ENCODE data around the gene SLC7A8. TPM values are rescaled to one million over a fixed set of nuclear protein-coding genes. Genes with fewer than 3 reads are reported as not detected.

The SLC7A8 gene
- total RNA-seq, 1 donor from 2014 or later = 62.3 TPM

DNA sequence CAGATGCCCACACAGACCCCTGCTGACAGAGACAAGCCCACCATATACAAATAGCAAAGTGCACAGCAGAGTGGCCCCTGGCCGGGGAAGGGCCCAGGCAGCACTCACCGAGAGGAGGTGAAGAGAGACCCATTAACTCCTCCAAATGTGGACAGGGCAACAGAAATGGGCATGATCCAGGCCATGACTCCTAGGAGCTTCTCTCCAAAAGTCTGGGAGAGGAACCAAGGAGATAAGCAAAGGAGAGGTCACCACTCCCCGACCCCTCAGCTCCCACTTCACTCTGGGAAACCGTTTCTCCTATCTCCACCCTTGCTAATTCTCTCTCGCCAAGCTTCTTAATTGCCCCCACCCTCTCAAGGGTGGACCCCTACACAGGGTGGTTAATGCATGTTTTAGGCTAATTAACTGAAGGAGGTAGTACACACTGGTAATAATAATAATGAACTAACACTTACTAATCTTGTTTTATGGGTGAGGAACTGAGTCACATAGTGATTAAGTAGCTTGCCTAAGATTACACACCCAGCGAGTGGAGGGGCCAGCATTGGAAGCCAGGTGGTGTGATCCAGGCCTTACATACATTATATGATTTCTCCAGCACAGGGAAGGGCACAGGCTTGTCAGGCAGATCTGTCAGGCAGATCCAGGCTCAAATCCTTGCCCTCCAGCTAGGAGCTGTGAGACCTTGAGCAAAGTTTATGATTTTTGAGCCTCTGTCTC, 45.5 kb downstream of the SLC7A8 start:
- Mint-ChIP-seq H3K27me3 (ENCODE audit: low read depth) (no peaks in the 10 kb centered on the region), H3K36me3 (peaks cover 24% of the 10 kb centered on the region), H3K27ac (no peak overlapping the region), H3K9me3 (no peaks in the 10 kb centered on the region), H3K4me1 (peaks cover 8% of the 10 kb centered on the region), H3K4me3 (no peak overlapping the region)
- TF ChIP-seq CTCF (IDR thresholded peaks at IDR 0.05; ENCODE audit: unreplicated experiment) = no peak
- DNase-seq (ENCODE audit: low spot score in 2 of 2, unreplicated experiment in 2 of 2) = no peak

DNA sequence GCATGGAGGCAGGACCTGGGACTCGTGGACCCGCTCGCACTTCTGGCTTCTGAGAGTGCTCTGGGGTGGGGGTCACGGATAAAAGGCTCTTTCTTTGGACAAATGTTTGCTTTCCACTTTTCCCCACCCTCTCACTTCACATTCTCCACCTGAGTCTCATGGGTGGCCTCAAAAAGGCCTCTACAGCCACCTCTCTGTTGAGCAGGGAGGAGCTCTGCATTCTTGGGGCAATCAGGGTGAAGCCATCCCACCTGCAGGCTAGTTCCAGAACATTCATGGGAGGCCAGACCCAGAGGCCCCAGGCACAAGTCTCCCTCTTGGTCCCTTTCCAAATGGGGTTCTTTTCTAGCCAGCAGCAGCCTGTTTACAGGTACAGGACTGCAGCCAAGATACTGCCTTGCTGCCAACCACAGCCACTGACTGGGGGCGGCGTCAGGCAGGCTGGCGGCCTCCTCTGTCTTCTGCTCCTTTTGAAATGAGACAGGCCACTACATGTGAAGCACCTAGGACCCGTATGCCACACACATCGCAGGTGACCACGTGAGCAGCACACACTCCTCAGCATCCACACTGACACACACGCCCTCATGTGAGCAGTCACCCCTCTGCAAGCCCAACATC, 46.2 kb downstream of the SLC7A8 start:
- DNase-seq (ENCODE audit: low spot score in 2 of 2, unreplicated experiment in 2 of 2) = no peak
- Mint-ChIP-seq H3K4me3 (no peak overlapping the region), H3K4me1 (peaks cover 7% of the 10 kb centered on the region), H3K9me3 (no peaks in the 10 kb centered on the region), H3K36me3 (peaks cover 24% of the 10 kb centered on the region), H3K27ac (no peak overlapping the region), H3K27me3 (ENCODE audit: low read depth) (no peaks in the 10 kb centered on the region)
- no peak for TF ChIP-seq CTCF (IDR thresholded peaks at IDR 0.05; ENCODE audit: unreplicated experiment)

- no peak overlapping the region for H3K4me3 Mint-ChIP-seq
- no peak overlapping the region for H3K27ac Mint-ChIP-seq
- no peaks in the 10 kb centered on the region for H3K27me3 Mint-ChIP-seq (ENCODE audit: low read depth)
- peaks cover 26% of the 10 kb centered on the region for H3K36me3 Mint-ChIP-seq
- no peaks in the 10 kb centered on the region for H3K9me3 Mint-ChIP-seq
- TF ChIP-seq CTCF (IDR thresholded peaks at IDR 0.05; ENCODE audit: unreplicated experiment) = no peak
- no peak for DNase-seq (ENCODE audit: low spot score in 2 of 2, unreplicated experiment in 2 of 2)
- H3K4me1 Mint-ChIP-seq = peaks cover under 1% of the 10 kb centered on the region
Measured at GRCh38 chr14:23136566-23137133, 46.8 kb downstream of the SLC7A8 start.

GRCh38 chr14:23132970-23133369, 50.5 kb downstream of the SLC7A8 start:
- H3K36me3 Mint-ChIP-seq = peaks cover 29% of the 10 kb centered on the region
- no peak for TF ChIP-seq CTCF (IDR thresholded peaks at IDR 0.05; ENCODE audit: unreplicated experiment)

GRCh38 chr14:23131482-23131881, 52.0 kb downstream of the SLC7A8 start:
- H3K36me3 Mint-ChIP-seq = peaks cover 28% of the 10 kb centered on the region
- no peaks in the 10 kb centered on the region for H3K9me3 Mint-ChIP-seq
- H3K4me3 Mint-ChIP-seq = no peak overlapping the region
- no peak overlapping the region for H3K27ac Mint-ChIP-seq
- no peak for TF ChIP-seq CTCF (IDR thresholded peaks at IDR 0.05; ENCODE audit: unreplicated experiment)
- no peak for DNase-seq (ENCODE audit: low spot score in 2 of 2, unreplicated experiment in 2 of 2)
- no peaks in the 10 kb centered on the region for H3K27me3 Mint-ChIP-seq (ENCODE audit: low read depth)
- H3K4me1 Mint-ChIP-seq = no peaks in the 10 kb centered on the region

More at GRCh38 chr14:23132970-23133369, 50.5 kb downstream of the SLC7A8 start:
- Mint-ChIP-seq H3K27ac (no peak overlapping the region), H3K4me3 (no peak overlapping the region), H3K27me3 (ENCODE audit: low read depth) (no peaks in the 10 kb centered on the region), H3K9me3 (no peaks in the 10 kb centered on the region), H3K4me1 (no peaks in the 10 kb centered on the region)
- DNase-seq (ENCODE audit: low spot score in 2 of 2, unreplicated experiment in 2 of 2) = no peak
